CD4-positive, alpha-beta T cell treated with Interleukin-15 for 1 hour (primary cell): ENCODE measurements around the gene ANO2.

Experiments used
- DNase-seq: peaks from one replicate; pipeline ENCODE4 v3.0.0-alpha.2; 2020

The ANO2 gene

GRCh38 chr12:5650829-5651461, 294.1 kb downstream of the ANO2 start:
- no peak for DNase-seq

GRCh38 chr12:5650281-5650680, 294.8 kb downstream of the ANO2 start:
- DNase-seq = no peak

- no peak for DNase-seq
Observed at GRCh38 chr12:5648692-5649359, 296.2 kb downstream of the ANO2 start.

- DNase-seq = no peak
Observed at GRCh38 chr12:5643266-5643665, 301.8 kb downstream of the ANO2 start.

- no peak for DNase-seq
Observed at GRCh38 chr12:5637698-5638097, 307.4 kb downstream of the ANO2 start.

- no peak for DNase-seq
Observed at GRCh38 chr12:5636907-5637306, 308.2 kb downstream of the ANO2 start.

- DNase-seq = no peak
Observed at GRCh38 chr12:5633106-5633505, 312.0 kb downstream of the ANO2 start.

- DNase-seq = no peak
Observed at GRCh38 chr12:5632453-5632852, 312.6 kb downstream of the ANO2 start.

GRCh38 chr12:5631497-5631896, 313.6 kb downstream of the ANO2 start:
- no peak for DNase-seq

GRCh38 chr12:5630726-5631125, 314.3 kb downstream of the ANO2 start:
- no peak for DNase-seq

GRCh38 chr12:5628501-5628900, 316.6 kb downstream of the ANO2 start:
- no peak for DNase-seq

GRCh38 chr12:5627053-5627630, 317.9 kb downstream of the ANO2 start:
- DNase-seq = no peak

- no peak for DNase-seq
Observed at GRCh38 chr12:5626151-5626550, 318.9 kb downstream of the ANO2 start.

GRCh38 chr12:5624486-5625272, 320.4 kb downstream of the ANO2 start:
- no peak for DNase-seq

GRCh38 chr12:5623411-5623810, 321.6 kb downstream of the ANO2 start:
- DNase-seq = no peak

GRCh38 chr12:5622280-5622679, 322.8 kb downstream of the ANO2 start:
- no peak for DNase-seq

- DNase-seq = no peak
Observed at GRCh38 chr12:5621329-5621728, 323.7 kb downstream of the ANO2 start.

GRCh38 chr12:5620896-5621295, 324.2 kb downstream of the ANO2 start:
- no peak for DNase-seq

- DNase-seq = no peak
Observed at GRCh38 chr12:5619628-5620027, 325.4 kb downstream of the ANO2 start.

- no peak for DNase-seq
Observed at GRCh38 chr12:5616854-5617253, 328.2 kb downstream of the ANO2 start.

- DNase-seq = no peak
Observed at GRCh38 chr12:5615760-5616159, 329.3 kb downstream of the ANO2 start.

GRCh38 chr12:5614256-5614655, 330.8 kb downstream of the ANO2 start:
- no peak for DNase-seq

GRCh38 chr12:5612556-5613410, 332.3 kb downstream of the ANO2 start:
- no peak for DNase-seq
